SU-DHL-6 (cell line): Measurements from ENCODE around the gene FGF1.

Experiments
- CTCF ChIP-seq: fragments of 200-600 bp; sonication (generic); IDR thresholded peaks from one replicate; pipeline ENCODE4 v1.5.1; 2017; ENCODE audit warnings: antibody characterized with exemption, mild to moderate bottlenecking, low read length, moderate library complexity; ENCODE audit not compliant: insufficient read depth, poor library complexity, severe bottlenecking
- EZH2phosphoT487 ChIP-seq: fragments of 200-600 bp; sonication (generic), shearing (Covaris generic); conservative IDR thresholded peaks from 2 replicates; pipeline ENCODE4 v1.6.1; 2018; ENCODE audit warnings: mild to moderate bottlenecking, antibody characterized with exemption, low read length, moderate library complexity, mixed read lengths

GRCh38 chr5:142703153-142703552 lies 17.3 kb upstream of the FGF1 start:
- TF ChIP-seq CTCF (no peak), EZH2phosphoT487 (no peak)
